HG02852 (cell line): ENCODE measurements around the gene SIM2.

Experiments
- ATAC-seq: cut with Tn5 transposase; IDR thresholded peaks from one replicate; pipeline ENCODE4 v1.9.1; 2021; ENCODE audit warnings: mild to moderate bottlenecking, moderate library complexity; ENCODE audit not compliant: unreplicated experiment

Gene SIM2

GRCh38 chr21:36759348-36760083 lies 60.6 kb downstream of the SIM2 start:
- ATAC-seq: no peak

- ATAC-seq: no peak
These were observed 62.8 kb downstream of the SIM2 start for GRCh38 chr21:36761685-36762084.

GRCh38 chr21:36762642-36763041 lies 63.7 kb downstream of the SIM2 start:
- ATAC-seq: no peak

GRCh38 chr21:36763305-36763704 lies 64.4 kb downstream of the SIM2 start:
- no peak for ATAC-seq

GRCh38 chr21:36765229-36765628 lies 66.3 kb downstream of the SIM2 start:
- ATAC-seq: no peak

- no peak for ATAC-seq
These were observed 67.6 kb downstream of the SIM2 start for GRCh38 chr21:36766511-36766910.

GRCh38 chr21:36767096-36767495 lies 68.2 kb downstream of the SIM2 start:
- ATAC-seq: no peak

GRCh38 chr21:36768496-36768895 lies 69.6 kb downstream of the SIM2 start:
- ATAC-seq: no peak

GRCh38 chr21:36769051-36769839 lies 70.3 kb downstream of the SIM2 start:
- ATAC-seq: no peak

GRCh38 chr21:36773117-36773516 lies 74.2 kb downstream of the SIM2 start:
- no peak for ATAC-seq

GRCh38 chr21:36773995-36774394 lies 75.1 kb downstream of the SIM2 start:
- ATAC-seq: no peak

- no peak for ATAC-seq
These were observed 78.2 kb downstream of the SIM2 start for GRCh38 chr21:36776981-36777617.

GRCh38 chr21:36780861-36781260 lies 81.9 kb downstream of the SIM2 start:
- no peak for ATAC-seq

GRCh38 chr21:36783612-36784374 lies 84.9 kb downstream of the SIM2 start:
- no peak for ATAC-seq

- ATAC-seq: no peak
These were observed 86.0 kb downstream of the SIM2 start for GRCh38 chr21:36784947-36785346.

- ATAC-seq: no peak
These were observed 86.7 kb downstream of the SIM2 start for GRCh38 chr21:36785615-36786014.

GRCh38 chr21:36786186-36786585 lies 87.3 kb downstream of the SIM2 start:
- no peak for ATAC-seq

GRCh38 chr21:36788120-36788638 lies 89.3 kb downstream of the SIM2 start:
- no peak for ATAC-seq

- ATAC-seq: no peak
These were observed 91.7 kb downstream of the SIM2 start for GRCh38 chr21:36790616-36791015.

GRCh38 chr21:36791180-36791579 lies 92.3 kb downstream of the SIM2 start:
- no peak for ATAC-seq
